Upper lobe of left lung (tissue), 6 donors: ENCODE data around the gene DOCK11. TPM values are rescaled to one million over a fixed set of nuclear protein-coding genes. Genes with fewer than 3 reads are reported as not detected.

Experiments used
- ATAC-seq, 2 donors: fragments of 200-7000 bp; cut with Tn5 transposase; one replicate each; pipeline ENCODE4 v1.9.1; 2022; ENCODE audit warnings: mild to moderate bottlenecking in 2 of 2, moderate library complexity in 2 of 2; ENCODE audit not compliant: low FRiP score in 2 of 2
- DNase-seq, 2 donors: peaks; one replicate each; pipeline ENCODE4 v3.0.0-alpha.2; 2019 to 2020
- H3K27ac ChIP-seq, 4 donors: fragments of 200-600 bp; sonication (generic); one replicate each; pipeline ENCODE4 v1.5.1; 2016 to 2019
- H3K27me3 ChIP-seq, 4 donors: fragments of 200-600 bp; sonication (generic); one replicate each; pipeline ENCODE4 v1.5.1; 2017 to 2019
- H3K36me3 ChIP-seq, 4 donors: fragments of 200-600 bp; sonication (generic); one replicate each; pipeline ENCODE4 v1.5.1; 2016 to 2019
- H3K4me1 ChIP-seq, 4 donors: fragments of 200-600 bp; sonication (generic); one replicate each; pipeline ENCODE4 v1.5.1; 2018 to 2019
- H3K4me3 ChIP-seq, 4 donors: fragments of 200-600 bp; sonication (generic); one replicate each; pipeline ENCODE4 v1.5.1; 2017 to 2019; ENCODE audit warnings: mild to moderate bottlenecking in 2 of 4, moderate library complexity in 1 of 4
- H3K9me3 ChIP-seq, 4 donors: fragments of 200-600 bp; sonication (generic); one replicate each; pipeline ENCODE4 v1.5.1; 2018 to 2019
- EP300 ChIP-seq, 4 donors: sonication (generic); formaldehyde crosslinking; IDR thresholded peaks; one replicate each; pipeline ENCODE4 v1.5.1; 2017; ENCODE audit warnings: antibody characterized with exemption in 4 of 4, control low read depth in 2 of 4
- POLR2A ChIP-seq, 4 donors: fragments of 450-650 bp; IDR thresholded peaks; one replicate each; pipeline ENCODE4 v1.5.1; 2016 to 2017; ENCODE audit warnings: antibody characterized with exemption in 4 of 4, mild to moderate bottlenecking in 2 of 4
- POLR2AphosphoS5 ChIP-seq, 2 donors: sonication (generic); formaldehyde crosslinking; IDR thresholded peaks; one replicate each; pipeline ENCODE4 v1.5.1; 2017; ENCODE audit warnings: antibody characterized with exemption in 2 of 2
- WGBS, 2 donors: methylation state at CpG; one replicate each; pipeline ENCODE4 v1.1.5; 2017 to 2018; 5-methylcytosine and 5-hydroxymethylcytosine counted together
- total RNA-seq, 6 donors: library from RNA; depleted of rRNA in 4 of 6; stranded (reverse); fragments of >200 nt in 4 of 6; gene quantifications; one replicate each; pipeline versions ENCODE4 v1.1.0 to v1.2.1, GENCODE V29; 2016 to 2021
- TF ChIP-seq, protein P1 (sequence below), 6 experiments: fragments of 450-650 bp in 4 of 6; fragments of 200-600 bp in 2 of 6; sonication (generic) in 2 of 6; IDR thresholded peaks; one replicate each; pipeline ENCODE4 v1.5.1; 2016 to 2019; ENCODE audit warnings: antibody characterized with exemption in 6 of 6
- donor health status: DM: no; HTN: no; CAD: no; lungs with moderate emphysema.
- donor health status: DM: no; HTN: yes; CAD: no; lungs with severe emphysema.

DOCK11 gene
- total RNA-seq, 6 donors from 2014 or later = 20.6 to 51.6 (median 42.1) TPM

DNA sequence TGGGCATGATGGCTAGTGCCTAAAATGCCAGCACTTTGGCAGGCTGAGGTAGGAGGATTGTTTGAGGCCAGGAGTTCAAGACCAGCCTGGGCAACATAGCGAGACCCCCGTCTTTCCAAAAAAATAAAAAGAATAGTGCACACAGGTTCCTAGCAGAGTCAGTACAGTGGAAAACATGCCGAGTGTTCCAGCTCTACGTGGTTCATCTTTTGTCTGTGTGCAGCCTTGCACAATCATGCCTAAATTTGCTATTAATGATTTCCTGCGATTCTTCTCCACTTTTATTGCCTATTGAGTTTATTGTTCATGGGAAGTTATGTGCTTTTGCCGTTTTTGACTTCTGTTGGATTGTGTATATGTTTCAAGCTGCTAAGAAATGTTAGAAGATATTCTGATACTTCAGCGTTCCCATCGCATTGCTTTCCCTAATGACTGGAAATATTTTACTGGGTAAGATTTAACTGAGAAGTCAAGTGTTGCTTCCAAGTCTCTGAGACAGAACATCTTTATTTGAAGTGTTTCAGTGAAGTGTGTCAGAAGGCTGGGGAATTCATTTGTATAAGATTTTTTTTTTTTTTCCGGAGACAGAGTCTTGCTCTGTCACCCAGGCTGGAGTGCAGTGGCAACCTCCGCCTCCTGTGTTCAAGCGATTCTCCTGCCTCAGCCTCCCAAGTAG is 11.3 kb downstream of the DOCK11 start:
- Histone ChIP-seq H3K4me1 (peaks cover 0 to 3% (median 0%) of the 10 kb centered on the region in 4 donors), H3K27me3 (no peaks in the 10 kb centered on the region), H3K36me3 (no peaks in the 10 kb centered on the region), H3K9me3 (no peaks in the 10 kb centered on the region), H3K4me3 (no peak overlapping the region), H3K27ac (no peak overlapping the region)
- DNase-seq = no peak
- TF ChIP-seq POLR2AphosphoS5 (IDR thresholded peaks at IDR 0.05) = no peak
- WGBS, 2 donors = 52 to 73% methylated on average over 10 to 11 of the region's 11 CpGs
- ATAC-seq = no peak

- H3K36me3 ChIP-seq = no peaks in the 10 kb centered on the region
- H3K27ac ChIP-seq = no peak overlapping the region
- H3K4me1 ChIP-seq = peaks cover 0 to 3% (median 1%) of the 10 kb centered on the region in 4 donors
- no peak overlapping the region for H3K4me3 ChIP-seq
- ATAC-seq = no peak
- no peaks in the 10 kb centered on the region for H3K27me3 ChIP-seq
- no peaks in the 10 kb centered on the region for H3K9me3 ChIP-seq
- TF ChIP-seq POLR2A (IDR thresholded peaks at IDR 0.05) = no peak
- no peak for TF ChIP-seq EP300 (IDR thresholded peaks at IDR 0.05)
- TF ChIP-seq, protein P1, sequence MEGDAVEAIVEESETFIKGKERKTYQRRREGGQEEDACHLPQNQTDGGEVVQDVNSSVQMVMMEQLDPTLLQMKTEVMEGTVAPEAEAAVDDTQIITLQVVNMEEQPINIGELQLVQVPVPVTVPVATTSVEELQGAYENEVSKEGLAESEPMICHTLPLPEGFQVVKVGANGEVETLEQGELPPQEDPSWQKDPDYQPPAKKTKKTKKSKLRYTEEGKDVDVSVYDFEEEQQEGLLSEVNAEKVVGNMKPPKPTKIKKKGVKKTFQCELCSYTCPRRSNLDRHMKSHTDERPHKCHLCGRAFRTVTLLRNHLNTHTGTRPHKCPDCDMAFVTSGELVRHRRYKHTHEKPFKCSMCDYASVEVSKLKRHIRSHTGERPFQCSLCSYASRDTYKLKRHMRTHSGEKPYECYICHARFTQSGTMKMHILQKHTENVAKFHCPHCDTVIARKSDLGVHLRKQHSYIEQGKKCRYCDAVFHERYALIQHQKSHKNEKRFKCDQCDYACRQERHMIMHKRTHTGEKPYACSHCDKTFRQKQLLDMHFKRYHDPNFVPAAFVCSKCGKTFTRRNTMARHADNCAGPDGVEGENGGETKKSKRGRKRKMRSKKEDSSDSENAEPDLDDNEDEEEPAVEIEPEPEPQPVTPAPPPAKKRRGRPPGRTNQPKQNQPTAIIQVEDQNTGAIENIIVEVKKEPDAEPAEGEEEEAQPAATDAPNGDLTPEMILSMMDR (IDR thresholded peaks at IDR 0.05) = no peak
- no peak for TF ChIP-seq POLR2AphosphoS5 (IDR thresholded peaks at IDR 0.05)
- no peak for DNase-seq
- 67 to 86% methylated on average over 1 of the region's 1 CpG for WGBS, 2 donors
These were observed 12.2 kb downstream of the DOCK11 start for GRCh38 chrX:118507766-118508165.

DNA sequence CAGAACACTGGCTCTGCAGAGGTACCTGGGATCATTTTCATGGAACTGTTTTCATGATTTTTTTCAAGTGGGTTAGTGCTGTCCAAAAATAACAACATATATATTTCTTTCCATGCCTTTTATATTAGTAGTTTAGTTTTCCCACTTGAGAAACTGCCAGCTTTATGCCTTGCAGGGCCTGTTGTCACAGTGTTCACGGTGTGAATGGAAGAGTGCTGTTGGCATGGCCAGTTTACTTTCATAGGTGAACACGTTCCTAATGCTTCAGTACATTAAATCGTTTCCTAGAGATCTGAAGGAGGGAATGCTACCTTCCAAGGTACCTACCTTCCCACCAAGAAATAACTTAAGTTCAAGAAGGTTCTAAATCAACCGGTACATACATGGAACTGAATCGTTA is 12.6 kb downstream of the DOCK11 start:
- Histone ChIP-seq H3K36me3 (no peaks in the 10 kb centered on the region), H3K4me3 (no peak overlapping the region), H3K4me1 (peaks cover 0 to 3% (median 1%) of the 10 kb centered on the region in 4 donors), H3K9me3 (no peaks in the 10 kb centered on the region), H3K27me3 (no peaks in the 10 kb centered on the region), H3K27ac (no peak overlapping the region)
- DNase-seq = no peak
- WGBS, 2 donors = 71 to 86% methylated on average over 5 of the region's 5 CpGs
- no peak for TF ChIP-seq POLR2A (IDR thresholded peaks at IDR 0.05)
- TF ChIP-seq, protein P1 (IDR thresholded peaks at IDR 0.05) = no peak
- TF ChIP-seq POLR2AphosphoS5 (IDR thresholded peaks at IDR 0.05) = no peak
- TF ChIP-seq EP300 (IDR thresholded peaks at IDR 0.05) = no peak
- ATAC-seq = no peak

DNA sequence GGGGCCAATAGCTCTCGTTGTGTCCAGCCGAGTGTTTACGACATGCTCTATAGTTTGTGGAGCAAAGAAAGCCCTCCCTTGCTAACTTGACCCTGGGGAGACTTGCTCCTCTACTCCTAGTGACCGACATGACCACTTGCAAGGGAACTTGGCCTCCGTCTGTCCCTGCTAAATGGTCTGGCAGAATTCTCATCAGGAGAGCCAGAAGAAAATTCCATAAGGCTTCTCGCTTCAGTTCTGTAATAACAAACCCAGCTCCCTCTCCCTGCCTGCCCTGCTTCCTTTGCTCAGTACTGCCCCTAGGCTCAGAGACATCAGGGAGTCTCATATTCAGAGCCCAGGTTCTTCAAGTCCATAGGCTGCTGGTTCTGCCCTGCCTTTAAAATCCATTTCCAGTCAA is 13.0 kb downstream of the DOCK11 start:
- WGBS, 2 donors = 82 to 96% methylated on average over 4 to 6 of the region's 6 CpGs
- no peaks in the 10 kb centered on the region for H3K36me3 ChIP-seq
- H3K4me3 ChIP-seq = no peak overlapping the region
- H3K4me1 ChIP-seq = peaks cover 0 to 4% (median 0%) of the 10 kb centered on the region in 4 donors
- no peaks in the 10 kb centered on the region for H3K27me3 ChIP-seq
- TF ChIP-seq, protein P1 (IDR thresholded peaks at IDR 0.05) = no peak
- TF ChIP-seq EP300 (IDR thresholded peaks at IDR 0.05) (no peak), POLR2AphosphoS5 (IDR thresholded peaks at IDR 0.05) (no peak), POLR2A (IDR thresholded peaks at IDR 0.05) (no peak)
- no peak overlapping the region for H3K27ac ChIP-seq
- no peaks in the 10 kb centered on the region for H3K9me3 ChIP-seq
- DNase-seq = no peak
- peak in 1 of 2 donors; percentile 32 for ATAC-seq

GRCh38 chrX:118510111-118510510 is 14.5 kb downstream of the DOCK11 start:
- no peaks in the 10 kb centered on the region for H3K27me3 ChIP-seq
- no peak overlapping the region for H3K4me3 ChIP-seq
- WGBS, 2 donors = 77 to 89% methylated on average over 4 to 5 of the region's 5 CpGs
- ATAC-seq (no peak), DNase-seq (peak in 1 of 2 donors; percentile 61)
- no peak overlapping the region for H3K27ac ChIP-seq
- TF ChIP-seq POLR2A (IDR thresholded peaks at IDR 0.05) (no peak), POLR2AphosphoS5 (IDR thresholded peaks at IDR 0.05) (no peak), EP300 (IDR thresholded peaks at IDR 0.05) (no peak)
- TF ChIP-seq, protein P1 (IDR thresholded peaks at IDR 0.05) = no peak
- no peaks in the 10 kb centered on the region for H3K36me3 ChIP-seq
- peaks cover 0 to 7% (median 0%) of the 10 kb centered on the region in 4 donors for H3K4me1 ChIP-seq
- H3K9me3 ChIP-seq = peaks cover 0 to 6% (median 0%) of the 10 kb centered on the region in 4 donors
